Measurements from ENCODE around the gene PEX1. TPM values are rescaled to one million over a fixed set of nuclear protein-coding genes. Genes with fewer than 3 reads are reported as not detected.

Gene PEX1
- total and polyA plus RNA-seq, 2 of the 4 experiments (the other 2 are of a cell fraction) = 8.1 to 12.7 TPM

DNA sequence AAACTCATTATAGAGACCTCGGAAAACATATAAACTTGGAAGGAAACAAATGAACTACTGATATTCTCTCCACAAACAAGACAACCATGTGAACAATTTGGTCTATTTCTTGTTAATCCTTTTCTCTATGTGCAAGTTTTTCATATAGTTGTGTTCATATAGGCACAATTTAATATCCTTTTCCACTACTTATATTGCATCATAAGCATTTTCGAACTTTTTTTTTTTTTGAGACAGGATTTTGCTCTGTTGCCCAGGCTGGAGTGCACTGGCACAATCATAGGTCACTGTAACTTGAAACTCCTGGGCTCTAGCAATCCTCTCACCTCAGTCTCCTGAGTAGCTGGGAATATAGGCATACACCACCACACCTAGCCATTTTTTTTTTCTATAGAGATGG, 5.2 kb downstream of the PEX1 start:
- no peak overlapping the region for H2BK15ac ChIP-seq (ENCODE audit: low read depth, low read length)
- H2AK9ac ChIP-seq (replicated peaks; ENCODE audit: low read depth, low read length, poor library complexity) = no peak overlapping the region
- no peak for DNase-seq
- H3K4me3 ChIP-seq (ENCODE audit: insufficient read depth, low read depth, low read length) = no peak overlapping the region
- H3K9me3 ChIP-seq (ENCODE audit: control insufficient read depth, insufficient read depth, low read length) = no peaks in the 10 kb centered on the region
- intact Hi-C loops (cut with micrococcal nuclease) = no loop called here
- H2AFZ ChIP-seq (replicated peaks; ENCODE audit: low read length, poor library complexity) = no peak overlapping the region
- POLR2A ChIA-PET (ENCODE audit: unreplicated experiment) = no interaction called here
- no peak overlapping the region for H3K56ac ChIP-seq (ENCODE audit: extremely low read depth, insufficient read depth, low read length)
- H3K9ac ChIP-seq (ENCODE audit: low read depth, low read length) = no peak overlapping the region
- H2AK5ac ChIP-seq (ENCODE audit: low read depth, low read length) = no peak overlapping the region
- CTCF ChIA-PET = no interaction called here
- no peak overlapping the region for H2BK5ac ChIP-seq (ENCODE audit: low read depth, low read length, poor library complexity, severe bottlenecking)
- ATAC-seq (ENCODE audit: low read depth) = no peak
- in situ Hi-C loops (cut with MboI; ENCODE audit: low sequenced_read_pairs) = no loop called here
- no TSS peak for BruUV-seq (replicated peaks)
- H2BK20ac ChIP-seq (ENCODE audit: low read depth, low read length) = no peak overlapping the region
- H3K79me1 ChIP-seq (ENCODE audit: low read depth in 1 of 2, low read length in 2 of 2) = peaks cover 18 to 36% of the 10 kb centered on the region in 2 experiments
- H3K4ac ChIP-seq (ENCODE audit: low read depth, low read length) = no peak overlapping the region
- no peaks in the 10 kb centered on the region for H4K20me1 ChIP-seq (ENCODE audit: insufficient read depth, low read length)
- H3K36me3 ChIP-seq (ENCODE audit: control insufficient read depth, insufficient read depth, low read length) = peaks cover 3% of the 10 kb centered on the region; the same call in 1 of the 2 replicates
- no peak overlapping the region for H2BK120ac ChIP-seq (ENCODE audit: low read depth, low read length)
- H4K5ac ChIP-seq (ENCODE audit: low read depth, low read length) = no peak overlapping the region
- TF ChIP-seq FOS (IDR thresholded peaks at IDR 0.05; ENCODE audit: low read depth, low read length) (no peak), POLR2A (IDR thresholded peaks at IDR 0.05; ENCODE audit: low read depth, low read length) (no peak), RCOR1 (IDR thresholded peaks at IDR 0.05; ENCODE audit: insufficient replicate concordance, low read length) (no peak), RAD21 (IDR thresholded peaks at IDR 0.05; ENCODE audit: low read length) (no peak), NFE2L2 (IDR thresholded peaks at IDR 0.05; ENCODE audit: low read depth, low read length) (no peak), MAFK (IDR thresholded peaks at IDR 0.05; ENCODE audit: low read depth, low read length) (no peak), BHLHE40 (IDR thresholded peaks at IDR 0.05; ENCODE audit: low read depth, low read length) (no peak), RFX5 (IDR thresholded peaks at IDR 0.05; ENCODE audit: low read depth, low read length) (no peak), CTCF (conservative IDR thresholded peaks at IDR 0.05; ENCODE audit: low read depth, low read length) (no peak), MXI1 (IDR thresholded peaks at IDR 0.05; ENCODE audit: borderline replicate concordance, low read depth, low read length) (no peak), MAZ (IDR thresholded peaks at IDR 0.05; ENCODE audit: borderline replicate concordance, low read depth, low read length) (no peak), CEBPB (IDR thresholded peaks at IDR 0.05; ENCODE audit: low read depth, low read length) (no peak), CHD1 (IDR thresholded peaks at IDR 0.05; ENCODE audit: low read depth, low read length) (no peak)
- TF ChIP-seq, protein P1, sequence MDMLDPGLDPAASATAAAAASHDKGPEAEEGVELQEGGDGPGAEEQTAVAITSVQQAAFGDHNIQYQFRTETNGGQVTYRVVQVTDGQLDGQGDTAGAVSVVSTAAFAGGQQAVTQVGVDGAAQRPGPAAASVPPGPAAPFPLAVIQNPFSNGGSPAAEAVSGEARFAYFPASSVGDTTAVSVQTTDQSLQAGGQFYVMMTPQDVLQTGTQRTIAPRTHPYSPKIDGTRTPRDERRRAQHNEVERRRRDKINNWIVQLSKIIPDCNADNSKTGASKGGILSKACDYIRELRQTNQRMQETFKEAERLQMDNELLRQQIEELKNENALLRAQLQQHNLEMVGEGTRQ (IDR thresholded peaks at IDR 0.05; ENCODE audit: low read depth, low read length) = no peak
- TF ChIP-seq, protein P2, sequence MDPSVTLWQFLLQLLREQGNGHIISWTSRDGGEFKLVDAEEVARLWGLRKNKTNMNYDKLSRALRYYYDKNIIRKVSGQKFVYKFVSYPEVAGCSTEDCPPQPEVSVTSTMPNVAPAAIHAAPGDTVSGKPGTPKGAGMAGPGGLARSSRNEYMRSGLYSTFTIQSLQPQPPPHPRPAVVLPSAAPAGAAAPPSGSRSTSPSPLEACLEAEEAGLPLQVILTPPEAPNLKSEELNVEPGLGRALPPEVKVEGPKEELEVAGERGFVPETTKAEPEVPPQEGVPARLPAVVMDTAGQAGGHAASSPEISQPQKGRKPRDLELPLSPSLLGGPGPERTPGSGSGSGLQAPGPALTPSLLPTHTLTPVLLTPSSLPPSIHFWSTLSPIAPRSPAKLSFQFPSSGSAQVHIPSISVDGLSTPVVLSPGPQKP (IDR thresholded peaks at IDR 0.05; ENCODE audit: borderline replicate concordance, low read depth, low read length) = no peak
- H3K27me3 ChIP-seq (ENCODE audit: control insufficient read depth, insufficient read depth, low read length) = no peaks in the 10 kb centered on the region
- H3K4me1 ChIP-seq (ENCODE audit: control insufficient read depth, insufficient read depth, low read length) = no peaks in the 10 kb centered on the region; the same call in 1 of the 2 replicates
- no peak overlapping the region for H3K4me2 ChIP-seq (ENCODE audit: low read depth, low read length)
- H3K14ac ChIP-seq (replicated peaks; ENCODE audit: low read depth, low read length) = no peak overlapping the region
- no peak overlapping the region for H3K27ac ChIP-seq (ENCODE audit: insufficient read depth, low read length)
- no peak overlapping the region for H4K91ac ChIP-seq (ENCODE audit: insufficient read depth, low read depth, low read length)
- no peak overlapping the region for H3K23ac ChIP-seq (ENCODE audit: low read depth, low read length)
- H4K8ac ChIP-seq (ENCODE audit: low read depth in 2 of 2, low read length in 2 of 2) = no peak overlapping the region
- 100% methylated on average over 1 of the region's 2 CpGs; no CpG with 5 or more reads in 1 of the 2 experiments for WGBS, 2 experiments (ENCODE audit: extremely low coverage in 2 of 2, insufficient read length in 1 of 2)
- dilution Hi-C loops (cut with HindIII; ENCODE audit: low sequenced_read_pairs, unreplicated experiment) = no loop called here
- H3K9me1 ChIP-seq (ENCODE audit: insufficient read depth, low read length) = no peaks in the 10 kb centered on the region; the same call in 1 of the 2 replicates
- H3K18ac ChIP-seq (ENCODE audit: low read depth, low read length) = no peak overlapping the region

Measured in IMR-90 (cell line).